ENCODE data around the gene CYB561D2.

GRCh38 chr3:50371133-50371685, 20.5 kb downstream of the CYB561D2 start:
- no peak for TF ChIP-seq EP300 (conservative IDR thresholded peaks at IDR 0.05; ENCODE audit: poor library complexity, severe bottlenecking)
- TF ChIP-seq, protein P1, sequence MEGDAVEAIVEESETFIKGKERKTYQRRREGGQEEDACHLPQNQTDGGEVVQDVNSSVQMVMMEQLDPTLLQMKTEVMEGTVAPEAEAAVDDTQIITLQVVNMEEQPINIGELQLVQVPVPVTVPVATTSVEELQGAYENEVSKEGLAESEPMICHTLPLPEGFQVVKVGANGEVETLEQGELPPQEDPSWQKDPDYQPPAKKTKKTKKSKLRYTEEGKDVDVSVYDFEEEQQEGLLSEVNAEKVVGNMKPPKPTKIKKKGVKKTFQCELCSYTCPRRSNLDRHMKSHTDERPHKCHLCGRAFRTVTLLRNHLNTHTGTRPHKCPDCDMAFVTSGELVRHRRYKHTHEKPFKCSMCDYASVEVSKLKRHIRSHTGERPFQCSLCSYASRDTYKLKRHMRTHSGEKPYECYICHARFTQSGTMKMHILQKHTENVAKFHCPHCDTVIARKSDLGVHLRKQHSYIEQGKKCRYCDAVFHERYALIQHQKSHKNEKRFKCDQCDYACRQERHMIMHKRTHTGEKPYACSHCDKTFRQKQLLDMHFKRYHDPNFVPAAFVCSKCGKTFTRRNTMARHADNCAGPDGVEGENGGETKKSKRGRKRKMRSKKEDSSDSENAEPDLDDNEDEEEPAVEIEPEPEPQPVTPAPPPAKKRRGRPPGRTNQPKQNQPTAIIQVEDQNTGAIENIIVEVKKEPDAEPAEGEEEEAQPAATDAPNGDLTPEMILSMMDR (IDR thresholded peaks at IDR 0.05; ENCODE audit: poor library complexity, severe bottlenecking), result no peak

Data from neural cell (in vitro differentiated cells).